ENCODE data around the gene RIN3. TPM values are rescaled to one million over a fixed set of nuclear protein-coding genes. Genes with fewer than 3 reads are reported as not detected.

RIN3 gene
- total RNA-seq, 1 donor from 2014 or later: 70.6 TPM

- H3K4me3 ChIP-seq: peak overlapping the region; percentile 58
These were observed 139.0 kb downstream of the RIN3 start for GRCh38 chr14:92652413-92653151.

GRCh38 chr14:92653162-92653651 is 139.6 kb downstream of the RIN3 start:
- H3K4me3 ChIP-seq: peak overlapping the region; percentile 58
- no peak for ATAC-seq
- DNase-seq: peak; percentile 66
- intact Hi-C loops (cut with DNase I): no loop called here
- peaks cover 20% of the 10 kb centered on the region for H3K36me3 ChIP-seq
- peaks cover 59% of the 10 kb centered on the region for H3K4me1 ChIP-seq
- no peaks in the 10 kb centered on the region for H3K27me3 ChIP-seq (ENCODE audit: low read depth)
- no peaks in the 10 kb centered on the region for H3K9me3 ChIP-seq
- TF ChIP-seq, protein P1, sequence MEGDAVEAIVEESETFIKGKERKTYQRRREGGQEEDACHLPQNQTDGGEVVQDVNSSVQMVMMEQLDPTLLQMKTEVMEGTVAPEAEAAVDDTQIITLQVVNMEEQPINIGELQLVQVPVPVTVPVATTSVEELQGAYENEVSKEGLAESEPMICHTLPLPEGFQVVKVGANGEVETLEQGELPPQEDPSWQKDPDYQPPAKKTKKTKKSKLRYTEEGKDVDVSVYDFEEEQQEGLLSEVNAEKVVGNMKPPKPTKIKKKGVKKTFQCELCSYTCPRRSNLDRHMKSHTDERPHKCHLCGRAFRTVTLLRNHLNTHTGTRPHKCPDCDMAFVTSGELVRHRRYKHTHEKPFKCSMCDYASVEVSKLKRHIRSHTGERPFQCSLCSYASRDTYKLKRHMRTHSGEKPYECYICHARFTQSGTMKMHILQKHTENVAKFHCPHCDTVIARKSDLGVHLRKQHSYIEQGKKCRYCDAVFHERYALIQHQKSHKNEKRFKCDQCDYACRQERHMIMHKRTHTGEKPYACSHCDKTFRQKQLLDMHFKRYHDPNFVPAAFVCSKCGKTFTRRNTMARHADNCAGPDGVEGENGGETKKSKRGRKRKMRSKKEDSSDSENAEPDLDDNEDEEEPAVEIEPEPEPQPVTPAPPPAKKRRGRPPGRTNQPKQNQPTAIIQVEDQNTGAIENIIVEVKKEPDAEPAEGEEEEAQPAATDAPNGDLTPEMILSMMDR (IDR thresholded peaks at IDR 0.05): no peak
- peak overlapping the region; percentile 81 for H3K27ac ChIP-seq

More at GRCh38 chr14:92652413-92653151, 139.0 kb downstream of the RIN3 start:
- no peak for DNase-seq
- H3K4me1 ChIP-seq: peaks cover 59% of the 10 kb centered on the region
- H3K27me3 ChIP-seq (ENCODE audit: low read depth): no peaks in the 10 kb centered on the region
- peak; percentile 1 for ATAC-seq
- TF ChIP-seq, protein P1 (IDR thresholded peaks at IDR 0.05): no peak
- intact Hi-C loops (cut with DNase I): no loop called here
- H3K36me3 ChIP-seq: peaks cover 18% of the 10 kb centered on the region
- H3K9me3 ChIP-seq: no peaks in the 10 kb centered on the region
- peak overlapping the region; percentile 81 for H3K27ac ChIP-seq

- Histone ChIP-seq H3K27ac (peak overlapping the region; percentile 81), H3K9me3 (no peaks in the 10 kb centered on the region), H3K27me3 (ENCODE audit: low read depth) (no peaks in the 10 kb centered on the region), H3K4me3 (peak overlapping the region; percentile 58), H3K36me3 (peaks cover 30% of the 10 kb centered on the region), H3K4me1 (peaks cover 59% of the 10 kb centered on the region)
- DNase-seq (no peak), ATAC-seq (no peak)
- intact Hi-C loops (cut with DNase I): no loop called here
- TF ChIP-seq, protein P1 (IDR thresholded peaks at IDR 0.05): no peak
These were observed 140.8 kb downstream of the RIN3 start for GRCh38 chr14:92654239-92654901.

- ATAC-seq (no peak), DNase-seq (no peak)
- Histone ChIP-seq H3K9me3 (no peaks in the 10 kb centered on the region), H3K4me3 (peak overlapping the region; percentile 58), H3K4me1 (peaks cover 56% of the 10 kb centered on the region), H3K36me3 (peaks cover 38% of the 10 kb centered on the region), H3K27ac (peak overlapping the region; percentile 80), H3K27me3 (ENCODE audit: low read depth) (no peaks in the 10 kb centered on the region)
- intact Hi-C loops (cut with DNase I): no loop called here
- TF ChIP-seq, protein P1 (IDR thresholded peaks at IDR 0.05): no peak
These were observed 142.0 kb downstream of the RIN3 start for GRCh38 chr14:92655419-92656201.

All from lower lobe of right lung (tissue), 2 donors.